Stomach (tissue), 4 donors: ENCODE measurements around the gene OR7E24.

ENCODE experiments used
- CTCF ChIP-seq, 7 experiments: fragments of 450-650 bp in 4 of 7; fragments of 200-600 bp in 3 of 7; sonication (generic) in 3 of 7; IDR thresholded peaks; one replicate each; pipeline ENCODE4 v1.5.1; 2016 to 2019; ENCODE audit warnings: antibody characterized with exemption in 7 of 7, control low read depth in 2 of 7, mild to moderate bottlenecking in 1 of 7
- POLR2AphosphoS5 ChIP-seq, 3 donors: sonication (generic); formaldehyde crosslinking; IDR thresholded peaks; one replicate each; pipeline ENCODE4 v1.6.1; 2016; ENCODE audit warnings: antibody characterized with exemption in 3 of 3

- TF ChIP-seq CTCF (IDR thresholded peaks at IDR 0.05) (no peak), POLR2AphosphoS5 (IDR thresholded peaks at IDR 0.05) (no peak)
Observed at GRCh38 chr19:9251236-9251635, 506 bp downstream of the OR7E24 start.
